ENCODE measurements around the gene CXXC4.

The CXXC4 gene

DNA sequence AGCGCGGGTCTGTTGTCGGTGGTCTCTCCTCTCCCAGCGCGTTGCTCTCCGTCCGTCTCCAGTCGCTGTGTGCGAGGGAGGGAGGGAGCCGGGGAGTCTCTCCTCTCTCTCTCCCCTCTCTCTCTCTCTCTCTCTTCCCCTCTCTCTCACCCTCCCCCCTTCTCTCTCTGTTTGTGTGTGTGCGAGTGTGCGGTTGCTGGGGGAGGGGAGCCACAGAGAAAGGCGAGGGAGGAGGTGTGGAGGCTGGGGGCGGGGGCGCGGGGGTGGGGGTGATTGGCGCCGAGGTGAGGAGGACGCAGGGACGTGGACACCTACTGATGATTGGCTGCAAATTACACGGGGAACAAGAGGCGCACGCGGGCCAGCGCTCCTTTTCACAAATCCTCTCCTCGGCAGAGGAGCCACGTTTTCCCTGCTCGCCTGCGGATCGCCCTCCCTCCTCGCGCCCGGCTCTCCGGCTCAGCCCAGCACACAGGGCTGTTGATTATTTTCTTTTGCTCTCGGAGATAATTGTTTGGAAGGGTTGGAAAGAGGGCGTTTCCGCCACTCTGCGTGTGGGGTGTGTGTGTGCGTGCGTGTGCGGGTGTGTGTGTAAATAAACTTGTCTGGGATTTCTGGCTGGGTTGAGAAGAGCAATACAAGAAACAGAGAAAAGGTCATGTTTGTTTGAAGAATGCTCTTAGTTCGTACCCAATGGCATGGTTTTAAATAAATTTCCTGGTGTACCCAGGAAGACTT, at the start of gene CXXC4:
Gene CXXC4 (minus strand): TSS at position 73 of the 738 bp plus-strand sequence. CDS start 3,092 bp downstream, outside the sequence.
- DNase-seq = peak; percentile 8

DNA sequence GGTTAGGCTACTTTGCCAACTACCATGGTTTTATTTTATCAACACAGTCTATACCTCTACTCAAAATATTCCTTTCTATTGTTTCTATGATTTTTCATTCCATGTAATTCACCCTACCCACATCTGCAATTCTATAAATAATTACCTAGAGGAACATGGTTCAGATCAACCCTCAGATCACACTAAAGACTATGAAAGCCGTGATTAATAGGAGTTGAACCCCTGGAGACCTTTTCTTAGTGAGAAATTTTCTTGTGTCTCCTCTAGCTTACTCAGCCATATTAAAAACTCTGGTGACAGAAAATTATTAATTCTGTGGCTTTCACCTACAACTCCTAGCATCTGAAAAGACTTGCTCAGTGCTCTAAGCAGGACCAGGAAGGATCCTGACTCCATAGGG, 38.5 kb upstream of the CXXC4 start:
- DNase-seq = no peak

DNA sequence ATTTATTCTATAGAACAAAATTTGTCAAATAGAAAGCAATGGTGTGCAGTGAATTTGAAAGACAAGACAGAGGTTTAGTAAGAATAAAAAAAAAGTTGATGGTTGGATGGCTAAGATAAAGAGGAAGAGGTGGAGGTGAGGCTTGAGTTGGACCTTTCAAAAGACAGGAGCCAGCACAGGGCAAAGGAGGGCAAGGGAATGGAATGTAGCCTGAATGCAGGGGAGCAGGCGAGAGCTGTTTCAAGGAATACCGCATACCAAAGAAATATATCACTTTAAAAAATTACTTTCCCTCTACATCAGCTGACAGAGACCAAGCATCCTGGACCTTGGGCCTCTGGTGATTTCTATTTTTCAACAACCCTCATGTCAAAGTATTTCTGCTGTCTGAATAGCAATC, 38.0 kb upstream of the CXXC4 start:
- no peak for DNase-seq

DNA sequence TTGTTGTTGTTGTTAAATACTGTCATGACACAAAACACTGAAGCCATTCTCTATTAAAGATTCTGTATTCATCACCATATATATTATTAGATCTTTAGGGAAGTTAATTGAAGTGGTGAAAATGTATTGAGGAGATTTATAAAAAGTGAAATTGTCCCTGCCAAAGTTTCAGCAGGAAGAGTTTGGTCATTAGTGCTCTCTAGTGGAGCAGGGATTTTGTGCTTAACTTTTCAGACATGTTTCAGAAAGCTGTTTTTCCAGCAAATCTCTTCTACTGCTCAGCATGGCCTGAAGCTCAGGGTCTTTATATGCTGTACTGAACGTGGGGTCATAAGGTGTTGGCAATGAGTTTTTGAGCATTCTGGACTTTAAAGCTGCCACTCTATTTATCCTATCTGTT, 36.7 kb upstream of the CXXC4 start:
- no peak for DNase-seq

DNA sequence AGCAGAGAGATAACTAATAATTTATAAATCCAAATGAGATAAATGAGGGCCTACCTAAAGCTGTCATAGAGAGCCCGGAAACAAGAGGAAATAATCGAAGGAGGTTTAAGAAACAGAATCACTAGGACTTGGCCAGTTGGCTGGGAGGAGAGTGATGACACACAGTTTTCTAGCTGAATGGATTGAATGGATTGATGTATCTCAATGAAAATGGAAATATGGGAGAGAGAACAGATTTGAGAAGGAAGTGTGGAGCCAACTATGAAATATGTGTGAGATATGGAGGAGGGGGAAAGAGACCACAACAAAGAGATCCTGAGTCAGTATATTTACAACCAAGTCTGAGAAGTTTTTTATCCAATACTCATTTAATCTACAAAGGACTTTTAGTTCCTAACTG, 35.7 kb upstream of the CXXC4 start:
- no peak for DNase-seq

DNA sequence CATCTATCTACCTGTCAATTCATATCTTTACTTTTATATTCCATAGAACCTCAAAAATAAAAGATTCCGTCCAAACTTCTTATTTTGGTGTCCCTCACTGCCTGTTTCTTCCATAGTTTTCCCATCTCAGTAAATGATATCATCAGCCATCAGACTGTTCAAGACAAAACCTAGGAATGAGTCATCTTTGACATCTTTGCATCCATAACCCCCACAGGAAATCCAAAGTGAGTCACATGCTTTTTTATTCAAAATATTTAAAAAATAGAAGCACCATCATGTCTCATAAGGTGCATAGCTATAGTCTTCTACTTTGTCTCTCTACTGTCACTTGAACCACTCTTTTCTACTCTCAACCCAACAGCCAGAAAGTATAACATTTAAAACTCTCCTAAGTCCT, 29.9 kb upstream of the CXXC4 start:
- DNase-seq = no peak

DNA sequence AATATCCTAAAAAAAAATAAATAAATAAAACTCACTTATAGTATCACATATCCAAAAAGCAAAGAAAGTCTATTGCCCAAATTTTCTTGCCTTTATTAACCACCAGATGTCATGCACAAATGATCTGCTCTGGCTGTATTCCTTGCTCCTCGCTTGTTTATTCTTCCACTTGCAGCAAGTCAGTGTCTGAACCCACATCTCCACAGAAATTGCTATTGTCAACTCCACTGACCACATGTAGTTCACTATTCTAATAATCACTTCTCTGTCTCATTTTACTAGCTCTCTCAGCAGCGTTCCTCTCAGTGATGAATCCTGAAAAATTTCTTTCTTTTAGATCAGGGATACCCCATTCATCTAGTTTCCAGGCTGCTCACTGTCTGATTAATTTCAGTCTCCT, 29.3 kb upstream of the CXXC4 start:
- no peak for DNase-seq

DNA sequence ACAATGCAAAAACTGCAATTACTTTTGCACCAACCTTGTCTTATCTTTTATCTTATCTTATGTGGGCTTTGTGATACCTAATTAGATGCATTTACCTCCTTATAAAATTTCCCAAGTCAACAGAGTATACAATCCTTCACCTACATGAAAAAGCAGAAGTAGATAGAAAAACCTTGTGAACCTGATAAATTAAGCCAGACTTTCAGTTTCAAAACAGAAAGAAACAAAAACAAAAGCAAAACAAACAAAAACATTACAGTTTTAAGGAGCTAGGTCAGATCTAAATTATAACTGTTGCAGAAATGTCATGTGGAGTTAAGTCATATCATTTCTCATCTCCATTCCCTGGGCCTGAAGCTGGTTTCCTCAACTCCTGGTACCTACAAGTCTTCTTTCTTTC, 24.9 kb upstream of the CXXC4 start:
- no peak for DNase-seq

DNA sequence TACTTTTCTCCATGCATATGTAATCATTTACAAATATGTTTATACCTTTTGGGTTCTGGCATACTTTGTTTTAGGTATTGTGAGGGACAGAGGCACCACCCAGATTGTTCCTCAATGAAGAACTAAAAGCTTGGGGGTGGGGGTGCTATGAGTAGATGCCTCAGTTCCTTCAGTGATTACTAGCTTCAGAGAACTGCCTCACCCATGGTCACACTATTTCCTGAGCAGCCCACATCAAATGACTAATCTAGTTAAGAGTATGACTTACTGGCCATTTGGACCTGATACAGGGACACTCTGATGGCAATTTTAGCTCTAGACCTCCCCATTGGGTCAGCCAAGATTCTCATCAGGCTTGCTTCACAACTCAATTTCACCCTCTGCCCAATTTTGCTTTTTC, 22.2 kb upstream of the CXXC4 start:
- no peak for DNase-seq

DNA sequence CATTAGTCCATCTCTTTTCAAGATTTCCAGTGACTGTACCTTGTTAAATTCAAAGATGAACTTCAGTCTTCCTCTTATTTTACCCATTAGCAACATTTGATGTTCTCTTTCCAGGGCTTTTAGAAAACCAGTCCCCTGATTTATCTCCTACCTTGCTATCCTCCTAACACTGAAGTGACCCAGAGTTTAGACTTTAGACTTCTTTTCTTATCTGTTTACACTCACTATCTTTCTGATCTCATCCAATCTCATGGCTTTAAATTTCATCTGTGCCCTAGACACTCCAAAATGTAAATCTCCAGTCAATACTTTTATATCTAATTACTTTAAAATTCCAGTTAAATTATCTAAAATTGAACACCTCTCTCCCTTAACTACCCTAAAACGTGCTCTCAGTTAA, 13.5 kb upstream of the CXXC4 start:
- no peak for DNase-seq

DNA sequence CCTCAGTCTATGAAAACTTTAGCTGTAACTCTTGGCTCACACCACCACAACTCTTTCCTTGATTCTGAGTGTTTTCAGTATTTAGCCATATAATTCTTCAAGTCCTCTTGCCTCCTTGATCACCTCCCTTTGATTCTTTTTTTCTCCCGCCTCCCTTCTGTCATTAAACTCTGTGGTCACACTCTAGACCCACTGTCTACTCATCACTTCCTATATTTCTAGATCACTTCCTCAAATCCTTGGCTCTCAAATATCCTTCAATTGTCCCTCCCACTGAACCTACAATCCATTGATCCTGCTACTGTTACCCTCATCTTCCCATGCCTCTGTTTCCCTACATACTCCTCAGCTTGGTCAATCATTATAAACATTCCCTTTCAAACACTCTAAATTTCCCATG, 12.4 kb upstream of the CXXC4 start:
- DNase-seq = no peak

DNA sequence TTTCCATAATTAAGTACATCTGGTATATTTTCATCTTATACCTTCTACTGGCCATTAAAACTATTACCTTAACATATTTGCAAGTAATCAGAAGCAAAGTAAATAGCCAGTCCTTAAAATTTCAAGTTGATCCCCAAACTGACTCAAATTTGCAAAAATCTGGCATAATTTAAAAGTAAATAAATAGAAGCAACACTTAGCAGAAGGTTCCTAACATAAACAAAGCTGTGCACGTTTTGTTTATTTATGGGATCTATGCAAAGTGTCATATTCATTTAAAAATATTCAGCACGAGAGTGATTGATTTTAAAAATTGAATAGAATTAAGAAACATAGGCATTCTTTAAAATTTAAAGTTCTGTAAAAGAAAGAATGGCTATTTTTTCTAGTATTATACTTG, 9.8 kb upstream of the CXXC4 start:
- no peak for DNase-seq

DNA sequence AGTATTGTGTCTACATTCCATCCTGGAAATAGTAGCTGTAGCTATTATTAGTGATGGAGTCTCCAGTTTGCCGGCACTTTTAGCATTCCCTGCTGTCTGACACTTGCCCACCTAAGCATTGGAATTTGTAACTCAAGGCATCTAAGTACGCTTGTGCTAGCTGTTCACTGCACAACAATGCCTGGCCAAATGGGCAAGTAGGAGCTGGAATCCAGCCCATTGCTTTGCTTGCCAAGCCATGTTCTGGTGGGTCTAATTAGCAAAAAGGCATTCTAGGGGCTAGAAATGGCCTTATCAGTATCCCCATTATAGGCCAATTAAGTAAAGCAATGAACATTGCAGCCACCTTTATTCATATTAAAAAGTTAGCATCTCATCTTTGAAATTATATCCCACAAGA, 7.8 kb upstream of the CXXC4 start:
- DNase-seq = no peak

DNA sequence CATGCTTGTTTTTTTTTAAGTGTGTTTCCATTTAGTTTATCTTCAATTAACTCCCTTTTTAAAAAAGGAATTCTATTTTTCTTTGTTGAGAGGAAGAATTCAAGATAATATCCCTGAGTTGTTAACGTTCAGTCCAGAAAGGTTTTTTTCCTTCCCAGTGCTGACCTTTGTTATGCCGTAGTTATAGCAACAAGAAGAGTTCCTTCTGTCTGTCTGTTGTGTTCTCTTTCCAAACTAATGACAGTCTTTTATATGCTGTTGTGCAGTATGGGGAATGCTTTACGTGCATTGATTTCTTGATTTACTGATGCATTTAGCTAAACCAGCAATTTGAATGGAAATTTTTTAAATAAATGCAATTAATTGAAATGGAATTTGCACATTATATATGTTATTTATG, 6.6 kb upstream of the CXXC4 start:
- no peak for DNase-seq

DNA sequence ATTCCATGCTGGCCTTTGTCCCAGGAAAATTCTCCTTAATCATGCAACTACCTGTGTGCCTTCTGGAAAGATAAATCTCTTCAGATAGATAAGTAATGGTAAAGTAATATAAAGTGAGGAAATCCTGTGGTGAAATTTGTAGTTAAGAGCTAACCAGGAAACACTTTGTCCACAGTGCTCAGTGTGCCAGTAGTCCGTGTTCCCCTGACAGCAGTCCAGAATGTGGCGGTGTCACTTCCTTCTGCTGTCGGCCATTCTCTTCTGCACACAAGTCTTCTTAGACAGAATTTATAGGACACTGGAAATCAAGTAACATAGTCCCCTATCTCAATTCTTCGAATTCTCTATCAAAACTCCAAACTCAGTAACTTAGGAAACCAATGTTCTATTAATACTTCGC, 5.7 kb upstream of the CXXC4 start:
- no peak for DNase-seq

DNA sequence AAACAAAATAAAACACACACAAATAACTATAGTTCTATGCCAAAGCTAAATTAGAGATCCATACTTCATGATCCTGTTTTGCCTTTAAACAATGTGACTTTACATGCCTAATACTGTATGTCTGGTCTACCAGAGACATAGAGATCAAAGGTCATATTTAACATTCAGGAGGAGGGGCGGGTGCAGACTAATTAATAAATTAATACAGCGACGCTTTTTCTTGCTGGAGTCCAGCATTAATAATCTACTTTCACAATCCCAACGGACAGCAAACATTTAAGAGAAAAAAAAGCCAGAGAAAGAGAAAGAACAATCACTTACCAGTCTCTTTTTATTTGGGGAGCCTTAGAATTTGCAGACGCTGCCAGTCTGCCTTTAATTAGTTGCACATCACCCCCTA, 509 bp downstream of the CXXC4 start:
- no peak for DNase-seq

DNA sequence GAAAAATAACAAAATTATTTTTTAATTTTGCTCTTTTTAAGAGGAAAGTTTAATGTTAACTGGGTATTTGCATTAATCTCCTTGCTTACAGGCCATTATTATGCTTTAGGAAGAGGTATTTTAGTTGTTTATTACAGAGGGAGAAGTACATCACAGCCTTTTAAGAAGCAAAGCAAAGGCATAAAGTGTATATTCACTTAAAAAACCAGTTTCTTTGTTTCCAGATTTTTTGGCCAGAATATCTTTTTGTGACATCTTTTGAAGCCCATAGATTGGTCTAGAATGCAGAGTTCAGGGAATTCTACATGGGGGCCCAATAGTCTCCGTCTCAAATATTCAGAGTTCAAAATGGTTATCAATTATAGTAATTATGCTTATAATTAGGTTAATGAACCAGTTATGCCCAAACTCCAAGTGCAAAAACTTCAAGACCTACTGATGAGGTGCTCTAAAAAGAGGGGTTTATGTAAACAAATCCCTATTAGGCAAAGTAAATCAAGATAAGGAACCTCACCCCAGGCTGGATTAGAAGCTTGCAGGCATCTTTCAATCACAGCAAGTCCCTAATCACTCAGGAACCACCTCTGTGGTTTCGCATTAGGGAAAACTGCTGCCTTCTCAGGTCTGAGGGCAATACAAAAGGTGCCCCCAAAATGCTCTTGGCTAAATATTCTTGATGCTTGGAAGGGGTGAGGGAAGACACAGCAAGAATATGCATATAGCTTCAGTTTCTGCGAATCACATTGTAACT, 1.4 kb downstream of the CXXC4 start:
- DNase-seq = no peak

DNA sequence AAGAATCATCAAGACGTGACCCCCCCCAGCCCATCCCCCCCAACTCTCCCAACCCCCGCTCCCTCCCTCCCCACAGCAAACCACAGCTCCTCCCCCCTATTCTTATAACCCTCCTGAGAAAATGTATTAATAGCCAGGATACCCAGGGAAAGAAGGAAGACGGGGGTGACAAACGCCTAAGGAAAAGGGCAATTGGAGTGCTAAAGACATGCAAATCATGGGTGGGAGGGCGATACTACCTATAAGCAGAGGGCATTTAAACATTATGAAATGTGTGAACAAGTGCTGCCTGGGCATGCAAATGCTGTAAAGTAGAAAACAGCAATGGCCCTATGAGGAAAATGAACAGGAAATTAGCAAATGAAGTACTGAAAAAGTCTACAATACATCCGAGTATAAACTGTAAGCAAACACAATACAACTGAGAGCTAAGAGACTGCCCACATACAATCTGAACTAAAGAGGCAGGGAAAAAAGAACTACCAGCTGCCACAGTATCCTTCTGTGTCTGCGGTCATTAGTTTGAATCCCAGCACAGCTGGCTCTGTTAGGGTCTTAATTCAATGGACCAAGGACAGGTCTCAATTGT, 2.4 kb downstream of the CXXC4 start:
- no peak for DNase-seq

DNA sequence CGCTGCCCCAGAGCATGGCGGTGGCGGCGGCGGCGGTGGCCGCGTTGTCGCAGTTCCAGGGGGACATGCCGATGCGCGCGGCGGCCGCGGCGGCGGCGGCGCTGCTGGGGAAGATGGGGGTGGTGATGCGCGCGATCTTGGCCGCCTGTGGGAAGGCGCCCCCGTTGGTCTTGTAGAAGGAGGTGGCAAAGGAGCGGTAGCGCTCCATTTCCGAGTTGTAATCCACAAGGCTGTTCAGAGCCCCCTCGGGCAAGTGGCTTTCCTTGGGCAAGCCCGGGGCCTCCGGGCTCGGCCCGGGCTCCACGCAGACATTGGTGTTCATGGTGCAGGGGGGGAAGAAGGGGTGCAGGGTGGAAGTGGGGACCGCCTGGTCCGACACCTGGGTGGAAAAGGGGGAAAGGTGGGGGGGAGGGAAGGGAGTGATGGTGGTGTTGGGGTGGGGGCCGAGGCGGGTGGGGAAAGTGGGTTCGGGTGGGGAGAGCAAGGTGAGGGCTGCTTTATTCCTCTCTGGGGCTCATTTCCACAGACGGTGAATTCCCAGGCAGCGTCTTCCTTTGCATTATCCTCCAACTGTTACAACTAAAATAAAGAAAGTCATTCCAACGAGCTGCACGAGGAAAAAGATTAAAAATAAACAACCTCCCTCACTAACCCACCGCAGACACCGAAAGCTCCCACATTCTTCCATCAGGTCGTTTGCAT, 3.1 kb downstream of the CXXC4 start:
- peak; percentile 10 for DNase-seq

DNA sequence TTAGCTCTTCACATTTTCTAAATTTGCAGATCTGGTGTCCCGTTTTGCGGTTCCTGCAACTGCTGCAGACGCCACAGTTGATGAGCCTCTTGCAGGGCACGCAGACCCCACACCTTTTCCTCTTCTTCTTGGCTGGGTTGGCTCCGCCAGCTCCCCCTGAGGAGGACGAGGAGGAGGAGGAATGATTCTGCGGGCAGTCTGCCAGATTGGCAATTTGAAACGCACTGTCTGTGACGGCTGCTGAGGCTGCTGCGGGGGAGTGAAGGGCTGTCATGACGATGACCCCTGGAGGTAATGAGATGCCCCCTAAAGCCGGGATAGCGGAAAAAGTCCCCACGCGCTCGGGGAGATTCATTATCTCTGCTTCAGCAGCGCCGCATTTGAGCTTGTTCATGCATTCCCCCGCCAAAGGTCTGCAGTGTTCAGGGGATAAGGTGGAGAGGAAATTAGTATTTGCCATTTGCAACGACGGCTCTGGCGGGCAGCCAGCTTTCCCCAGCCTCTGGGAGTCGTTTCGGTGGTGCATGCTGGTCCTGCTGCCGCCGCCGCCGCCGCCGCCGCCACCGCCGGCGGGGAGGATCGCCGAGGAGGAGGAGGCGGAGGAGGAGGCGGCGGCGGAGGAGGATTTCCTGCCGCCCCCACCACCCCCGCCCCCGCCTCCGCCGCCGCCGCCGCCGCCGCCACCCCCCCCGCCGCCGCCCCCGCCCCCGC, 3.8 kb downstream of the CXXC4 start:
- peak; percentile 20 for DNase-seq

DNA sequence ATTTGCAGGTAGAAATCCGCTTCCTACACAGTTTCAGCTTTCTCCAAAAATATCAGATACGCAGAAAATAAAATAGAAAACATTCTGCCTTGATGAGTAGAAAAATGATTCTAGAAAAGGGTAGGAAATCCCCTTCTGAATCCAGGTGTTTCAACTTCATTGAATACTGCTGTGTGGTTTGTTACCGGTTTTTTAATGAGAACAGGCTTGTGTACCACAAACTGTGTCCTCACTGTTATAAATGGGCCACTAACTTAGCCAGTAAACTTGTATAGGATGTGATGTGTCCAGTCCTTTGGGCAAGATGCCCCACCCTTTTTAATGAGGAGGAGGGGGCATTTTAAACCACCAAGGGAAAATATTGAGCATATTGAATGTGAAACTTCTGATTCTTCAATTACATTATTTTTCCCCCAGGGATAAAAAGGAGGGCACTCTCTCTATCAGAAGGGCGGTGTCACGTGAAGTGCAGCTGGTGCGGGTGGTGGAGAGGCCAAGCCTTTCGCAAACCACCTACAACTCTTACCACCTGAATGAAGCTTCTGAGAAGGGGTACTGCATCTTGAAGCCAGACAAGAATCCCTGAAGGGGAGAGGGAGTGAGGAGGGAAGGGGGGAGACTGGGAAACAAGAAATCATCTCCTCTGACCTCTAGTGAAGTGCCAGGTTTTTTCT, 4.5 kb downstream of the CXXC4 start:
- no peak for DNase-seq

DNA sequence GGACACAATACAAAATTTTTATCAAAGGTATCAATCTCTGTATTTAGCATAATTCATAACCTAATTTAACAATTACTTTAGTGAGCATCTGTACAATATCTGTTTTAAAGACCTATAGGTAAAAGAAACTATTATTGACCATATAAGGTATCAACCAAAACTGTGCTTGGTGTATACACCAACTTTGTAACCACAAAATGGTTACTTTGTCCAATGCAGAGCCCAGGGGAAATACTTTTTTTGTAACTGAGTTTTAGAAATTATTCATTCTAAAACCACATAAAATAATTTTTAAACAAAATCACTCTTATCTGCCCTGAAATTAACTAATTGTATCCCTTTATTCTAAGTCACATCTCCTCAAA, 5.0 kb downstream of the CXXC4 start:
- DNase-seq = no peak

DNA sequence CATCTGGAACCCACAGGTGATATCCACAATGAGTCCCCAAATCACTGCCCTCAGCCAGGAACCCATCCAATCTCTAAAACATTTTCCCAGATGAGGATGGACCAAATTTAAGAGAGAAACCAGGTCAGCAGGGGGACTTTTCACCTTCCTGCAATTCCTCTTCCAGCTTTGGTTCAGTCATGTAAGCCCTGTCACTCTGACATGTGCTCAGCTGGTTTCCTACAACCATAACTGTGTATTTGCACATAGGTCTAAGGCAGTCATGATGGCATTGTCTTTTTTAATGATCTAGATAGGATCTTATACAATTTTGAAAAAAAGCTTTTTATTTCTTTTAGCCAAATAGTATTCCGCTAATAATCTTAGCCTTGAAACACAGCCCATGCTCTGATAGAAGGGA, 6.5 kb downstream of the CXXC4 start:
- no peak for DNase-seq

All from NCI-H2171 (cell line).